ENCODE results near the gene SPI1.

Gene SPI1

DNA sequence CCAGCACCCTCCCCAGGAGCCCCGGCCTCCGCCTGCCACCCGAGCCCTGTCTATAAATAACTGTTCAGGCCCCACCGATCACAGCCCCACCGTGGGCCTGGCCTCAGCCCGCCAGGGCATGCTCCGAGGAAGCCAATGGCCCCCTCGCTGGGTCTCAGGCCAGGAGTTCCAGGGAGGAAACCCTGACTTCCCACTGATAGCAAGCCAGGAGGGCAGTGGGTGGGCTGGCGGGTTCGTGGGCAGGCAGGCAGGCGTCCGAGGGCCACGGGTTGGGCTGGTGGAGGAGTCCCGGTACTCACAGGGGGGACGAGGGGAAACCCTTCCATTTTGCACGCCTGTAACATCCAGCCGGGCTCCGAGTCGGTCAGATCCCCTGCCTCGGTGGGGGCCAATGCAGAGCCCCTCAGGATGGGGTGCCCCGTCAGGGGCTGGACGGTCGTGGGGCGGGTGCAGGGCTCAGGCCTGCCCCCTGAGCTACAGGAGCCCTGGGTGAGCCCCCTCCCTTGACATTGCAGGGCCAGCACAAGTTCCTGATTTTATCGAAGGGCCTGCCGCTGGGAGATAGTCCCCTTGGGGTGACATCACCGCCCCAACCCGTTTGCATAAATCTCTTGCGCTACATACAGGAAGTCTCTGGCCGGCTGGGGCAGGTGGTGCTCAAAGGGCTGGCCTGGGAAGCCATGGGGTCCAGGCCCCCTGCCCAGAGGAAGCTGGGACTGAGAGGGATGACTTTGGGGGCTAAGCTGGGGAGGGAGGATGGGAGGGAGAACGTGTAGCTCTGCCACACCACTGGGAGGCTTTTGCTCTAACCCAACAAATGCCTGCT lies at the start of gene SPI1:
Gene SPI1 (minus strand): TSS at position 538 of the 826 bp plus-strand sequence. CDS start 194 bp downstream, at position 344.
- no peak for DNase-seq (ENCODE audit: low read depth)

DNA sequence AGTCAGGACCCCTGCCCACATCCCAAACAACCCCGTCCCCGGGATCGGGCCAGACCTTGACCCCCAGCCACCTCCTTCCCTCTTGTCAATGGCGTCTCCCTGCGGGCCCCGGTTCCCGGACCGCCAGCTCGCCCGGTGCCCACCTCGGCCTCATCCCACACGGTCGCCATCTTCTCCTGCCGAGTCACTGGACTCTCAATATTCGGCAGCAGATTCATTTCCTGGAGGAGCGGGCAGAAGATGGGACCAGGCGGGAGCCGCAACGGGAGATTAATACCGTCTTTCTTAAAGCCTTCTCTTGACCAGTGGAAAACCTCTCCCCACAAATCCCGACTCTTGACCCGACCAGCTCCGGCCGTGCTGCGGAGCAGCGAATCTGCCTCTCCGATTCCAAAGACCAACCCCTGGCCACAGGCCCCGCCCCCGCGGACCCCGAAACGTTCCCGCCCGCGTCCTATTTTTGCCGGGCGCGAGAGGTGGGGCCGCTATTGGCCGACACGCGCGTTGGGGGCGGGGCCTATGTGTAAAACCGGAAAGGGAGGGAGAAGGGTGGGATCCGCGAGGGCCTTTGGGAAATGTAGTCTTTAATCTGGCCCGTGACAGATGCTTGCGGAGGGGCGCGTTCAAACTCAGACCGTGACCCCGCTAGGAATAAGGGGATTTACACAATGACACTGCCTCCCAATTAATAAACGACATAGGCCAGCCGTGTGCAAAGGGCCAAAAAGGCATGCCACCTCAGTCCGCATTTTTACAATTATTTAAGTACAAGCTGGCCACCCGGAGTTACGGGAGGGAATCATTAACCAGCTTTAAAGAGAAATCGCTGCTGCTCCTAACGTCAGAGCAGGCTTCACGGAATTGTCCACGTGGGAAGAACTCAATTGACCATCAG lies 48.0 kb upstream of the SPI1 start, which contains the start of gene PSMC3:
Gene PSMC3 (minus strand): TSS at position 378 of the 895 bp plus-strand sequence. CDS start 160 bp downstream, at position 218.
- peak; percentile 98 for DNase-seq (ENCODE audit: low read depth)

DNA sequence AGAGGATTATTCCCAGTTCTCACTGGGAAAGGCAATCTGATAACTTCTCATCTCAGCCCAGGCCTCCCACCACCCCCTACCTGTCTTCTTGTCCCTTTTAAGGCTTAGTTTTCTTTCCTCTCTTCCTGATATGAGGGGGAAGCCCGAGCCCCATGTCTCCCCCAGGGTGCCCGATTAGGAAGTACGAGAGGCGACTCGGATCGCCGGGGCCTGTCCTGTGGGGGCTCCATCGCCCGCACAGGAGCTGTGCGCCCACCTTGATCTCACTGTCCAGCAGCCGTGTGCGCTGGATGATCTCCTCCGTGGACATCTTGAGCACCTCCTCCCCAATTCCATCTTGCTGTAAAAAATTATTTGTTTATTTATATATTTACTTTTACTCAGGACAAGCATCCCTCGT lies 47.3 kb upstream of the SPI1 start:
- DNase-seq (ENCODE audit: low read depth) = no peak

DNA sequence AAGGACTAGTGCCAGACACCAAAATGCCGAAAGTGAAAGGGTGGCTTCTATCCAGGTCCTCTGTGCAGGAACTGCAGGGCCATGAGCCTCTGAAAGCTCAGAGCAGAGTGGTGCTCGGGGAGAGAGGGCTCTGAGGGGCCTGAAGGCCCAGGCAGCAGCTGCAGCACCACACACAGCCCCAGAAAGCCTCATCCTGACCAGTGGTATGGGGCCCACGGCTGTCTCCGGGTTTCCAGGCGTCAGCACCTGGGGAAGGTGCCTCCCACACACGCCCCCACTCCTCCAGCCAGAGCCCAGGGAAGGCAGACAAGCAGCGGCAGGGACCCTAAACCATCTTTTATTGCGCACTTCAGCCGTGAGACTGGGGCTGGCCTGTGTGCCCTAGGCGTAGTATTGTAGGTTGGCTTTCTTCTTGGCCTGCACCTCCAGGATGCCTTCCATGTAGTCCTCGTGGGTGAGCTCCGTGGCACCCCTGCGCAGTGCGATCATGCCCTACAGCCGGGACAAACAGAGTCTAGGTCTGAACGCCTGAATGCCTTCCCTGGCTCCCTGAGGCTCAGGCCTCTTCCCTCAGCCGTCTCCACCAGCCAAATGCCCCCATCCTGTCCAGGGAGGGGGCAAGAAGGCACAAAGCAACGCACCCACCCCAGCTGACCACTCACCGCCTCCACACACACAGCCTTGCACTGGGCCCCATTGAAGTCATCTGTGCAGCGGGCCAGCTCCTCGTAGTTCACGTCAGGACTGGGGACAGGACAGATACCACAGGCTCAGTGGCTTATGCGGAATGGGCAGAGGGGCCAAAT lies 40.3 kb upstream of the SPI1 start:
- DNase-seq (ENCODE audit: low read depth) = no peak

DNA sequence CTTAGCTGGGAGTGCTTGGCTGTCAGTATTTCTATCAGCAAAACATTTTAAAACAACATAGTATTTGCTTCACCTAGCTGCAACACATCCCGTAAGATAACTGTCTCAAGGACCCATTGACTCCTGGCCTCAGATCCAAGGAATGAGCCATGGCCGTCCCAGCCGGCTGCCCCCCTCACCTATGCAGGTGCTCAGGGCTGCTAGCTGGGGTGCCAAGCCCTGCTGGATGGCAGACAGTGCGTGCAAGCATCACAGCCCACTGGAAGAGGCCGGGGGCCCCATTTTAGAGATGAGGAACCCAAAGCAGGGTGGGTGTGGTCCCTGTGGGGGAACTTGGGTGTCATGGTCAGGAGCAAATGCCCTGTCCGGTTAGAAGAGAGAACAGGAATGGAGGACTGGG lies 39.4 kb upstream of the SPI1 start:
- no peak for DNase-seq (ENCODE audit: low read depth)

DNA sequence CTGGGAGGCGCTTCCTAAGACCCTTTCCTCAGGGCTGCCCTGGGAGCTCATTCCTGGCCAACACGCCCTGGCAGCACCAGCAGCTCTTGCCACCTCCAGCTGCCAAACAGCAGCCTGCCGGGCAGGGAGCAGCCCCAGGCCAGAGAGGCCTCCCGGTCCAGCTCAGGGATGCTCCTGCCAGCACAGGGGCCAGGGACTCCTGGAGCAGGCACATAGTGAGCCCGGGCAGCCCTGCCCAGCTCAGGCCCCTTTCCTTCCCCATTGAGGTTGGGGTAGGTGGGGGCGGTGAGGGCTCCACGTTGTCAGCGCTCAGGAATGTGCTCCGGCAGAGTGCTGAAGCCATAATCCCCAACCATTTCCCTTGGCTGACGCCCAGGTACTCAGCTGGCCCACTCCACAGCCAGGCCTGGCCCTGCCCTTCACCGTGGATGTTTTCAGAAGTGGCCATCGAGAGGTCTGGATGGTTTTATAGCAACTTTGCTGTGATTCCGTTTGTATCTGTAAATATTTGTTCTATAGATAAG lies 37.7 kb upstream of the SPI1 start:
- DNase-seq (ENCODE audit: low read depth) = no peak

DNA sequence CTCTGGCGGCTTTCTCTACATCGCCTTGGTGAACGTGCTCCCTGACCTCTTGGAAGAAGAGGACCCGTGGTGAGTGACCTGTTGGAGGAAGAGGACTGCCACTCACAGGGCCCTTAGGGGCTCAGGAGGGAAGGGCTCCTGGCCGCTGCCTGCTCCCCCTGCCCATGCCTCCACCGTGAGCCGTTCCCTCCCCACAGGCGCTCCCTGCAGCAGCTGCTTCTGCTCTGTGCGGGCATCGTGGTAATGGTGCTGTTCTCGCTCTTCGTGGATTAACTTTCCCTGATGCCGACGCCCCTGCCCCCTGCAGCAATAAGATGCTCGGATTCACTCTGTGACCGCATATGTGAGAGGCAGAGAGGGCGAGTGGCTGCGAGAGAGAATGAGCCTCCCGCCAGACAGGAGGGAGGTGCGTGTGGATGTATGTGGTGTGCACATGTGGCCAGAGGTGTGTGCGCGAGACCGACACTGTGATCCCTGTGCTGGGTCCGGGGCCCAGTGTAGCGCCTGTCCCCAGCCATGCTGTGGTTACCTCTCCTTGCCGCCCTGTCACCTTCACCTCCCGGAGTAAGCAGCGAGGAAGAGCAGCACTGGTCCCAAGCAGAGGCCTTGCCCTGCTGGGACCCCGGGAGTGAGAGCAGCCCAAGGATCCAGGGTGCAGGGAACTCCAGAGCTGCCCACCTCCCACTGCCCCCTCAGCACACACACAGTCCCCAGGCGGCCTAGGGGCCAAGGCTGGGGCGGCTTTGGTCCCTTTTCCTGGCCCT lies 36.9 kb upstream of the SPI1 start:
- no peak for DNase-seq (ENCODE audit: low read depth)

DNA sequence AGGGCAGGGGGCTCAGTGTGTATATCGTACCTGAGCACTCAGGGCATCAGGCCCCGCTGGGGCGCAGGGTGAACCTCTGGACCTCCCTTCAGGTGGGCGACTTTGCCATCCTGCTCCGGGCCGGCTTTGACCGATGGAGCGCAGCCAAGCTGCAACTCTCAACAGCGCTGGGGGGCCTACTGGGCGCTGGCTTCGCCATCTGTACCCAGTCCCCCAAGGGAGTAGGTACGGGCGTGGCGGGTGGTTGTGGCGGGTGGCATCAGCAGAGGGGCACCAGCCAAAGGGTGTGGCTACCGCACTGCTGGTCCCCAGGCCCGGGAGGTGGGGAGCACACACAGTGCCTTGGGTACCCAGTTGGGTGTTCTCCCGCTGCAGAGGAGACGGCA lies 36.3 kb upstream of the SPI1 start:
- DNase-seq (ENCODE audit: low read depth) = no peak

DNA sequence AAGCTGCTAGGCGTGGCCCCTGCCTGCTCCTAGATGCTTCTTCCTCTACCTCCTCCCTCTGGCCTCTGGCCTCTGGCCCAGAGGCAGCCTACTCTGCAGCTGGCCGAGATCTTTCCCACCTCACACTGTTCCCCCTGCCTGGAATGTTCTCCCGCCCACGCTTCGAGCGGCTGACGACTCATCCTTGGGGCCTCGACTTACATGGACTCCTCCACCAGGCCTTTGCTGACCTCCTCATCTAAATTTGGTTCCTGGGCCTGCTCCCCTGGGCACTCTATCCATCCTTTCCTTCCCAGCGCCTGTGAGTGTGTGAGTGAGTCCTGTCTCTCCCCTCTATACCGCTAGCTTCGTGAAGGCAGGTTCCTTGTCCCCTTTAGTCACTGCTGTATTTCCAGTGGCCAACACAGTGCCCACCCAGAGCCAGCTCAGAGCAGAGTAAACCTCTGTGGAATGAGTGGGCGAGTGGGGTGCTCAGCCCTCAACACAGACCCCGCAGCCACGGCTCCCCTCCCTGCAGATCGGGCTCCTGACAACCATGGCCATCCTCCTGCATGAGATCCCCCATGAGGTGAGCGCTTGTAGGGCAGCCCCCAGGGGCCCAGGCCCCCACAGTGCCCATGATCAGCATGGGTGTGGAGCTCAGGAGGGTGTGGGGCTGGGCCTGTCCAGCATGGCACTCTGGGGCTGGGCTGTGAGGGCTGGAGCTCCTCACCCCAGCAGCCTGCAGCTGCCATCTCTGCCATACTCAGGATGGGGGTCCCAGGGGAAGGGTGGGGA lies 35.7 kb upstream of the SPI1 start:
- no peak for DNase-seq (ENCODE audit: low read depth)

DNA sequence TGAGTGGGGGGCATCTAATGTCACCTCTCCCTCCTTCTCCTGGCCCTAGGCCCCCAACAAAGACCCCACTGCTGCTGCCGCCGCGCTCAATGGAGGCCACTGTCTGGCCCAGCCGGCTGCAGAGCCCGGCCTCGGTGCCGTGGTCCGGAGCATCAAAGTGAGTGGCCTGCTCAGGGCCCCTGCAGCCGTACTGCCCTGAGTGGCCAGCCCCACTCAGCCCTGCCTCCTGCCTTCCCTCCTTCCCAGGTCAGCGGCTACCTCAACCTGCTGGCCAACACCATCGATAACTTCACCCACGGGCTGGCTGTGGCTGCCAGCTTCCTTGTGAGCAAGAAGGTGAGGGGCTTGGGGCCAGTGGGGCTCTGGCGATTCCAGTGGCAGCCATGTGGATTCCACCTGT lies 35.0 kb upstream of the SPI1 start:
- DNase-seq (ENCODE audit: low read depth) = no peak

DNA sequence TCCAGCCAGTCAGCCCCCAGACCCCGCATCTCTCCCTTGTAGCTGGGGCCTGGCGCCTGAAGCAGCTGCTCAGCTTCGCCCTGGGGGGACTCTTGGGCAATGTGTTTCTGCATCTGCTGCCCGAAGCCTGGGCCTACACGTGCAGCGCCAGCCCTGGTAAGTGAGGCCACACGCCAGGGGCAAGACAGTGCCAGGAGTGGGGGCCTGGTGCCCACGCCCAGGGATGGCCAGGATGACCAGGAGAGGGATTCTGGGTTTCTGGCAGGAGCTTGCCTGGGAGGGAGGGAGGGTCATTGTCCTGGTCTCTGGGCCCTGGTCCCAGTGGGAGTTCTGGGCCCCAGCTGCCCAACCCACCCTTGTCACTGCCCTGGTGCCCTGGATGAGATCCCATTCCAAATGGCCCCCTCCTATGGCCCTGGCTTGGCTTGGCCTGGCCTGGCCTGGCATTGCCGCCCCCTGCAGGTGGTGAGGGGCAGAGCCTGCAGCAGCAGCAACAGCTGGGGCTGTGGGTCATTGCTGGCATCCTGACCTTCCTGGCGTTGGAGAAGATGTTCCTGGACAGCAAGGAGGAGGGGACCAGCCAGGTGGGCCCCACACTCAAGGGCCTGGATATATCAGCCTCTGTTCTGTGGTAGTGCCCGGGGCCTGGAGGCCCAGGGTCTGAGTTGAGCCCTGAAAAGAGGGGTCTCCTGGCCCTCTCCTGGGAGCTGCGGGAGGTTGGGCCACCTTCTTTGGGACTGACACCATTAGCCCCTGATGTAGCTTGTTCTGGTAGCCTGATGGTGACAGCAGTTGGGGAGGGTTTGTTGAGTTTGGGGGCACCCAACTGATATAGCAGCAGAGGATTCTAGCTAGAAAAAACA lies 33.8 kb upstream of the SPI1 start:
- DNase-seq (ENCODE audit: low read depth) = peak; percentile 31

DNA sequence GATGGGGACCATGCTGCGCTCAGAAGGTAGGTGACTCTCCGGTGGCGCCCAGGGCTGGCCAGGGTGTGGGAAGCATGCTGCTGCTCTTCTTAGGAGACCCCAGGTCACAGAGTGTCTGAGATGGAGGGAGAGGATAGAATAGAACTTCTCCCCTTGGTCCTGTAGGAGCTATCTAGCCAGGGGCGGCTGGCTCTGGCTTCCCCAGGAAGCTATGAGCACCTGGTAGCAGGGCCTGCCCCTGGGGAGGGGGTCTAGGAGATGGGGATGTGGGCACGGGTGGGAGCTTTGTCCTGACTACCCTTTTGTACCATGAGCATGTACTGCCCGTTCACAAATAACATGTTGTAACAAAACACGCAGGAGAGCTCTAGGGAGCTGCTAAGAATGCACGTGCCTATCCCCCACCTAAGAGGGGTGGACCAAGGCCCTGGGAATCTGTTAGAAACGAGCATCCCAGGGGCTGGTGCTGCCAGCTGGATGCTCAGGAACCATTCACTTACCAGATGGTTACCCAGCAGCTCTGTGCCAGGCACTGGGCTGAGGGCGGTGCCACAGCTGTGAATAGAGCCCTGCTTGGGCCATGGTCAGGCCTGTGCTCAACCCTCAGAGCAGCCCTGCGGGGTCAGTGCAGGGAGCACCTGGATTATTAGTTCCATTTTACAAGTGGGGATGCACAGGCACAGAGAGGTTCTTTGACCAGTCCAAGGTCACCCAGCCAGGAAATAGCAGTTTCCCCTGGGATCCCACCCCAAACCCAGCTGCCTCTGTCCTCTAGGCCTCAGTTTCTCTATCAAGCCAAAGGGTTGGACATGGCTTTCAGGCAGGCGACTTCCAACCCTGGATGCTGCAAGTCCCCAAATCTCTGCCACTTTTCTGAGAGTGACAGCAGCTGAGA lies 32.3 kb upstream of the SPI1 start:
- no peak for DNase-seq (ENCODE audit: low read depth)

DNA sequence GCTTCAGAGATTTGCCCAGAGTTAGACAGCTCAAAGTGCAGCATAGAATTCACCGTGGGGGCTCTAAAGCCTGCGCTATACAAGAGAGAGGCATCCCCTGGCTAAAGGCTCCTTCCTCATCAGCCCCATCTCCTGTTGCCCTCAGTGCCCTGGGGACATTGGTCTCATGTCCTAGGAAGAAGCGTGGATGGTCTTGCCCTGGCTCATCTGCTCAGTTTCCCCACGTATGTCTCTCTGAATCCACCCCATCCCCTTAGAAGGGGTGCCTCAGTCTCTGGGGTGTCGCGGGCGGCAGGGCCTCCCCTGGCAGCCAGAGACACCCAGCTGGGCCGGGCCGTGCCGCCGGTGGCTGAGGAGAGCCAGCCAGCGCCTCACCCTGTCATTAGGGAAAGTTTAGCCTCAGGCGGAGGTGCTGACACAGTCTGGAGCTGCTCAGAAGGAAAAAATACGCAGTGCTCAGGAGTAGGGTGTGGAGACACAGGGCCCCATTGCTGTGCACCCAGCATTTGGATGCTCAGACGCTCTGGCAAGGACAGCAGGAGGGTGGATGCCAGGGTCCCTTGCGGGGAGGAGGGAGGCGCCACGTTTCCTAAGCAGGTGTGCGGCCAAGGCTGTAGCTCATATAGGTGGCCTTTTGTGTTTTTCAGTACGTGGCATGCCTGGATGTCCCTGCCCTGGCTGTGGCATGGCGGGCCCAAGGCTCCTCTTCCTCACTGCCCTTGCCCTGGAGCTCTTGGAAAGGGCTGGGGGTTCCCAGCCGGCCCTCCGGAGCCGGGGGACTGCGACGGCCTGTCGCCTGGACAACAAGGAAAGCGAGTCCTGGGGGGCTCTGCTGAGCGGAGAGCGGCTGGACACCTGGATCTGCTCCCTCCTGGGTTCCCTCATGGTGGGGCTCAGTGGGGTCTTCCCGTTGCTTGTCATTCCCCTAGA lies 31.4 kb upstream of the SPI1 start:
- no peak for DNase-seq (ENCODE audit: low read depth)

DNA sequence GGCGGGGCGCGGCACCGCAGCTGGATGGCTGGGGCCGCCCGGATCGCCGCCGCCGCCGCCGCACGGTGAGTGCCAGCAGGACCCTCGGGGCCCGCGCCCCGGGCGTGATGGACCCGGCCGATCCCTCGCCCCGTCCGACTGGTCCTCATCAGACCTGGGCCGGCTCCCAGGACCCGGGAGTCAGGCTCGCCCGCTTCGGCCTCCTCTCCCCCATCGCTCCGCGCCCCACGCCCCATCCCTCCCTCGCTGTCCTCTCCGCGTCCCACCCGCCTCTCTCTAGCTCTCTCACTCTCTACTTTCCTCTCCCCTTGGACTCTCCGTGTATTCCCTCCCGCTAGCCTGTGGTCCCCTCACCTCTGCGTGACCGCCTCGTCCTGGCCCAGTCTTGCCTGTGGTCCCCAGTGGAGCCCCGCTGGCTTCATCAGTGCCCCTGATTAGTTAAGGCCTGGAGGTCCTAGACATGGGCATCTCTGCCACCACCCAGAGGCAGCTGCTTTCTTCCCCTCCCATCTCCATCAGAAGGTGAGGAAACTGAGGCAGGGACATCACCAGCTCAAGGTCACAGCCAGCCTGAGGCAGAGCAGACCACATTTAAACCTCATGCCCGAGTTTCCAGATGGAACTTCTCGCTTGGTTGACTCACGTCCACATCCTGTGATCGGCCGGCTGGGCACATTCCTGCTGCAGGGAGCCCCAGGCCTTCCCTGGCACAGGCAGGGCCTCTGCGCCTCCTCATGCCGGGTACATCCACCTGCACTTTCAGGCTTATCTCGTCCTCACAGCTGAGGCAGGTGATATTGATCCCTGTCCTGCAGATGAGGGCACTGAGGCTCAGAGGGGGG lies 30.5 kb upstream of the SPI1 start:
- DNase-seq (ENCODE audit: low read depth) = no peak

DNA sequence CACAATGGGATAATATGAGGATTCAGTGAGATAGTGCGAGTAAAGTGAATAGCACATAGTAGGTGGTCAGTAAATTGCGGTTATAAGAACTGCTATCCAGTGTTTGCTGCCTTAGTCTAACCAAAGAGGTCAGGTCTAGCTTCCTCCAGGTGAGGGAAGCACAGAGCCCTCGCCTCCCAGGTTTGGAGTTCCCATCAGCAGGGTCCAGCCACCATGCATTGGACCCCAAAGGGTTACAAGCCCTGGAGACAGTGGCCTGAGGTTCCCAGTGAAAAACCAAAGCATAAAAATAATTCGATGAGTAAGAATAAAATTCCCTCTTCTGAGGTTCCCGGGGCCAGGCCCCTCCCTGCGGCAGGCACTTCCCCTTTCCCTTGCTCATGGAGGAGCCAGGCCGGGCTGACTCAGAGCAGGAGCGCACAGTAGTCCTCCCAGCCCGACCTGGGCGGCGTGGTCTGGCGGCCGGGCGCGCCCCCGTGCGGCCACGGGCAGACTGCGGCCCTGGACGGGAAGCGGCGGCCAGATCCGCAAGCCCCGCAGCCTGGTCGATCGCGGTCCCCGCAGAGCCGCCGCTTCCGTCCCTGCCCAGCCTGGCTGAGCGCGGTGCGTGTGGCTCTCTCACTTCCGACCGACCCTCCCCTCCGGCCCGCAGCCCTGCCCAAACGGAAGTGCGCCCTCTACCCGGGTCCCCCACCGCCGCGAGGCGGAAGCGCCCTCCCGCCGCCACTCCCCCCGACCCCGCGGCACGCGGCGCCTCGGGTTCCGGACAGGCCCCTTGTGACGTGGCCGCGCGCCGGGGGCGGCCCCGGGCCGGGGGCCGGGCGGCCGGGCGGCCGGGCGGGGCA lies 29.6 kb upstream of the SPI1 start, which contains the start of gene SLC39A13:
Gene SLC39A13 (plus strand): TSS at position 845 of the 845 bp plus-strand sequence. CDS start 1,505 bp downstream, outside the sequence.
- peak; percentile 90 for DNase-seq (ENCODE audit: low read depth)

Data from activated T-helper 1 cell treated with Interleukin-2 at 50 U/mL for 16 hours (primary cell).